Ovary (tissue), 3 donors: ENCODE results near the gene EIF4E3.

ENCODE experiments used
- EP300 ChIP-seq: sonication (generic); formaldehyde crosslinking; IDR thresholded peaks from one replicate; pipeline ENCODE4 v1.6.1; 2017; ENCODE audit warnings: antibody characterized with exemption
- TF ChIP-seq, protein P1 (sequence below), 3 donors: fragments of 450-650 bp in 2 of 3; fragments of 200-600 bp in 1 of 3; IDR thresholded peaks; one replicate each; pipeline versions ENCODE4 v1.5.1 to v1.8.0; 2016 to 2022; ENCODE audit warnings: antibody characterized with exemption in 3 of 3, mild to moderate bottlenecking in 1 of 3
- donor health status: DM: no; HTN: no; CAD: no.

DNA sequence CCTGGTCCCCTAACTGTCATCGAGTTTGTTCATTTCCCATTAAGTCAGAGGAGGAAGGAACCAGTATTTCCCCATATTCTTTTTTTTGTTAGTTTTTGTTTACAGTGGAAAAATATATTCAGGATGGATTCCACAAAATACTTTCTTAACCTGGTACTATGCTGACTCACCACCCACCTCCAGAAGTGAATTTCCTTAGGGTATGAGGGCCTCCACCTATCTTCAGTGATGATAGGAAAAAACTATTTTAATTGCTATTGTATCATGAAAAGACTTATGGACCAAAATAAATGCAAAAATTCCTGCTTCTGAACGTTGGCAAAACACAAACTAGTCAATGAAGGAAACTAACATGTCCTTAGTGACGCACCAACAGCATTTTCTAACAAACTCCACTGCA, 77.5 kb downstream of the EIF4E3 start:
- TF ChIP-seq, protein P1, sequence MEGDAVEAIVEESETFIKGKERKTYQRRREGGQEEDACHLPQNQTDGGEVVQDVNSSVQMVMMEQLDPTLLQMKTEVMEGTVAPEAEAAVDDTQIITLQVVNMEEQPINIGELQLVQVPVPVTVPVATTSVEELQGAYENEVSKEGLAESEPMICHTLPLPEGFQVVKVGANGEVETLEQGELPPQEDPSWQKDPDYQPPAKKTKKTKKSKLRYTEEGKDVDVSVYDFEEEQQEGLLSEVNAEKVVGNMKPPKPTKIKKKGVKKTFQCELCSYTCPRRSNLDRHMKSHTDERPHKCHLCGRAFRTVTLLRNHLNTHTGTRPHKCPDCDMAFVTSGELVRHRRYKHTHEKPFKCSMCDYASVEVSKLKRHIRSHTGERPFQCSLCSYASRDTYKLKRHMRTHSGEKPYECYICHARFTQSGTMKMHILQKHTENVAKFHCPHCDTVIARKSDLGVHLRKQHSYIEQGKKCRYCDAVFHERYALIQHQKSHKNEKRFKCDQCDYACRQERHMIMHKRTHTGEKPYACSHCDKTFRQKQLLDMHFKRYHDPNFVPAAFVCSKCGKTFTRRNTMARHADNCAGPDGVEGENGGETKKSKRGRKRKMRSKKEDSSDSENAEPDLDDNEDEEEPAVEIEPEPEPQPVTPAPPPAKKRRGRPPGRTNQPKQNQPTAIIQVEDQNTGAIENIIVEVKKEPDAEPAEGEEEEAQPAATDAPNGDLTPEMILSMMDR (IDR thresholded peaks at IDR 0.05), result no peak
- TF ChIP-seq EP300, result no peak
